Endometrial microvascular endothelial cells (primary cell): ENCODE measurements around the gene ACLY. TPM values are rescaled to one million over a fixed set of nuclear protein-coding genes. Genes with fewer than 3 reads are reported as not detected.

Experiments used
- in situ Hi-C: cut with HindIII; loops from 2 replicates; pipeline ENCODE4 v1.10.0; 2017; ENCODE audit warnings: low sequenced_read_pairs, low pct_unique_long_range_greater_than_20kb; ENCODE audit errors: inconsistent ontology term
- total RNA-seq: library from RNA; depleted of rRNA; stranded (reverse); fragments of >200 nt; gene quantifications from one replicate; pipeline ENCODE4 v1.2.3, GENCODE V29; 2015; ENCODE audit errors: inconsistent ontology term

Gene ACLY
- total RNA-seq, 1 donor from 2014 or later, result 237 TPM

DNA sequence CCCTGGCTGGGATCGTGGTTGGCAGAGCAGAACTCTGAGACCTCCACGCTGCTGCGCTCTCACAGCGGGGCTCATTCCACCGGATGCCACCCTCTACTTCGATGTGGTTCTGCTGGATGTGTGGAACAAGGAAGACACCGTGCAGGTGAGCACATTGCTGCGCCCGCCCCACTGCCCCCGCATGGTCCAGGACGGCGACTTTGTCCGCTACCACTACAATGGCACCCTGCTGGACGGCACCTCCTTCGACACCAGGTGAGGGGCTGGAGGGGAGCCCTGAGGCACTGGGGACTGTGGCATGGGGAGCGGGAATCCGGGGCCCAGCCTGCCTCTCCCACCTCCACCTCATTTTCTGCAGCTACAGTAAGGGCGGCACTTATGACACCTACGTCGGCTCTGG is 100.7 kb downstream of the ACLY start:
- in situ Hi-C loops, result no loop called here

Other genes with a start within 250 kb of the ACLY start
- gene EIF1, start 230.1 kb downstream of the ACLY start, total RNA-seq, result 111 TPM
- not detected for gene GAST, start 206.6 kb downstream of the ACLY start, total RNA-seq
- gene HAP1, start 184.3 kb downstream of the ACLY start, total RNA-seq, result under 0.01 TPM
- 161 TPM for gene JUP, start 132.2 kb downstream of the ACLY start, total RNA-seq
- 33.3 TPM for gene P3H4, start 107.0 kb downstream of the ACLY start, total RNA-seq
- 166 TPM for gene FKBP10, start 105.9 kb downstream of the ACLY start, total RNA-seq
- 56.4 TPM for gene NT5C3B, start 82.7 kb downstream of the ACLY start, total RNA-seq
- not detected for gene KLHL10, start 81.1 kb downstream of the ACLY start, total RNA-seq
- 23.1 TPM for gene KLHL11, start 53.5 kb downstream of the ACLY start, total RNA-seq
- gene ODAD4, start 11.7 kb upstream of the ACLY start, total RNA-seq, result not detected
- gene CNP, start 47.8 kb upstream of the ACLY start, total RNA-seq, result 92.8 TPM
- gene DNAJC7, start 98.5 kb upstream of the ACLY start, total RNA-seq, result 66.0 TPM
- 60.0 TPM for gene NKIRAS2, start 101.1 kb upstream of the ACLY start, total RNA-seq
- 0.56 TPM for gene C17orf113, start 131.7 kb upstream of the ACLY start, total RNA-seq
- gene ZNF385C, start 179.5 kb upstream of the ACLY start, total RNA-seq, result 0.19 TPM
- gene DHX58, start 193.8 kb upstream of the ACLY start, total RNA-seq, result 7.1 TPM
- 15.9 TPM for gene KAT2A, start 202.4 kb upstream of the ACLY start, total RNA-seq
- not detected for gene HSPB9, start 203.9 kb upstream of the ACLY start, total RNA-seq
- 197 TPM for gene RAB5C, start 236.0 kb upstream of the ACLY start, total RNA-seq